SK-N-SH (cell line): ENCODE results near the gene ST6GALNAC3. TPM values are rescaled to one million over a fixed set of nuclear protein-coding genes. Genes with fewer than 3 reads are reported as not detected.

Experiments used
- CTCF ChIA-PET: fragments of 300-600, 350-600 bp; formaldehyde crosslinking; extraction: SDS; loops from one replicate; lab custom pipeline; 2021; lab: Yijun Ruan, JAX
- POLR2A ChIA-PET: fragments of 350-600 bp; sonication (Branson Sonifier 250); formaldehyde crosslinking; extraction: SDS; loops from one replicate; lab custom pipeline; 2020; ENCODE audit warnings: antibody characterized with exemption, inconsistent platforms; lab: Yijun Ruan, JAX
- DNase-seq: peaks from one replicate; pipeline ENCODE4 v3.0.0; 2012
- H2AFZ ChIP-seq: fragments of 200-600 bp; sonication (generic); 2 replicates; pipeline ENCODE4 v1.8.1; 2016; ENCODE audit warnings: antibody characterized with exemption, mild to moderate bottlenecking, low read depth
- H3F3A ChIP-seq: fragments of 200-600 bp; sonication (generic); replicated peaks from 2 replicates; pipeline ENCODE3; 2016; ENCODE audit warnings: antibody characterized with exemption, mild to moderate bottlenecking; ENCODE audit not compliant: insufficient read depth
- H3K27ac ChIP-seq, 2 experiments: fragments of 200-500 bp in 1 of 2; fragments of 200-600 bp in 1 of 2; sonication (Bioruptor generic) in 1 of 2; sonication (generic), shearing (Covaris generic) in 1 of 2; 2 replicates each; pipeline versions ENCODE4 v1.5.1 to v1.6.1; 2014 to 2016; ENCODE audit warnings: low read depth in 2 of 2, inconsistent platforms in 1 of 2, low read length in 1 of 2, mild to moderate bottlenecking in 1 of 2, mixed read lengths in 1 of 2
- H3K27me3 ChIP-seq: fragments of 200-600 bp; sonication (generic), shearing (Covaris generic); 2 replicates; pipeline ENCODE4 v1.6.1; 2016; ENCODE audit warnings: mixed run types; ENCODE audit not compliant: insufficient read depth
- H3K36me3 ChIP-seq, 2 experiments: fragments of 200-500 bp in 1 of 2; fragments of 200-600 bp in 1 of 2; sonication (Bioruptor generic) in 1 of 2; sonication (generic) in 1 of 2; replicated peaks in 1 of 2; 2 replicates each; pipeline versions ENCODE3 to v1.5.1; 2014 to 2016; ENCODE audit warnings: low read length in 1 of 2, mild to moderate bottlenecking in 1 of 2; ENCODE audit not compliant: insufficient read depth in 2 of 2, control insufficient read depth in 1 of 2
- H3K4me1 ChIP-seq, 2 experiments: fragments of 200-500 bp in 1 of 2; fragments of 200-600 bp in 1 of 2; sonication (Bioruptor generic) in 1 of 2; sonication (generic), shearing (Covaris generic) in 1 of 2; 2 replicates each; pipeline versions ENCODE4 v1.5.1 to v1.6.1; 2014 to 2016; ENCODE audit warnings: low read depth in 1 of 2, low read length in 1 of 2, mixed run types in 1 of 2; ENCODE audit not compliant: insufficient read depth in 2 of 2, control insufficient read depth in 1 of 2
- H3K4me2 ChIP-seq: fragments of 200-600 bp; sonication (generic), shearing (Covaris generic); 2 replicates; pipeline ENCODE4 v1.6.1; 2017; ENCODE audit warnings: mixed run types
- H3K4me3 ChIP-seq, 2 experiments: fragments of 200-500 bp in 1 of 2; fragments of 200-600 bp in 1 of 2; sonication (Bioruptor generic) in 1 of 2; sonication (generic), shearing (Covaris generic) in 1 of 2; 2 replicates each; pipeline versions ENCODE4 v1.5.1 to v1.8.1; 2014 to 2016; ENCODE audit warnings: low read depth in 2 of 2, inconsistent platforms in 1 of 2, low read length in 1 of 2, mild to moderate bottlenecking in 1 of 2, mixed read lengths in 1 of 2, moderate library complexity in 1 of 2
- H3K79me2 ChIP-seq: fragments of 200-600 bp; sonication (generic); 2 replicates; pipeline ENCODE4 v1.8.1; 2017; ENCODE audit warnings: mild to moderate bottlenecking; ENCODE audit not compliant: insufficient read depth
- H3K9ac ChIP-seq: fragments of 200-600 bp; sonication (generic); 2 replicates; pipeline ENCODE4 v1.6.1; 2017; ENCODE audit warnings: mixed run types
- H3K9me2 ChIP-seq: fragments of 200-600 bp; sonication (generic); 2 replicates; pipeline ENCODE4 v1.6.1; 2017; ENCODE audit warnings: mixed run types
- H3K9me3 ChIP-seq: fragments of 200-600 bp; sonication (generic); 2 replicates; pipeline ENCODE4 v1.6.1; 2017; ENCODE audit warnings: mixed run types, mild to moderate bottlenecking, moderate library complexity
- H4K20me1 ChIP-seq: fragments of 200-600 bp; sonication (generic); 2 replicates; pipeline ENCODE4 v1.6.1; 2017; ENCODE audit warnings: mild to moderate bottlenecking, mixed run types; ENCODE audit not compliant: insufficient read depth
- CTCF ChIP-seq: fragments of 200-600 bp; sonication (generic); IDR thresholded peaks from 2 replicates; pipeline ENCODE4 v1.6.1; 2017; ENCODE audit warnings: antibody characterized with exemption, mild to moderate bottlenecking, moderate library complexity
- EP300 ChIP-seq, 2 experiments: IDR thresholded peaks; 2 replicates each; pipeline versions ENCODE4 v1.4.0 to v1.6.1; 2012; ENCODE audit warnings: borderline replicate concordance in 1 of 2, low read depth in 1 of 2, low read length in 1 of 2
- FOSL2 ChIP-seq: IDR thresholded peaks from 2 replicates; pipeline ENCODE4 v1.4.0; 2012; ENCODE audit warnings: low read depth, mild to moderate bottlenecking, moderate library complexity, borderline replicate concordance
- FOXM1 ChIP-seq: IDR thresholded peaks from 2 replicates; pipeline ENCODE4 v1.4.0; 2012; ENCODE audit warnings: low read depth, mild to moderate bottlenecking
- GATA2 ChIP-seq: sonication (generic); formaldehyde crosslinking; IDR thresholded peaks from 2 replicates; pipeline ENCODE4 v1.5.0; 2020; ENCODE audit warnings: mild to moderate bottlenecking, missing genetic modification reagents
- NFIC ChIP-seq: IDR thresholded peaks from 2 replicates; pipeline ENCODE4 v1.4.0; 2012; ENCODE audit warnings: borderline replicate concordance
- NRF1 ChIP-seq: IDR thresholded peaks from 2 replicates; pipeline ENCODE4 v1.6.1; 2012; ENCODE audit warnings: low read depth, mild to moderate bottlenecking, low read length
- RCOR1 ChIP-seq: fragments of 150-350 bp; IDR thresholded peaks from 2 replicates; pipeline ENCODE4 v1.6.1; 2017; ENCODE audit warnings: antibody characterized with exemption, low read length
- TAF1 ChIP-seq: IDR thresholded peaks from 2 replicates; pipeline ENCODE4 v1.6.1; 2012; ENCODE audit warnings: low read depth, mild to moderate bottlenecking, low read length, moderate library complexity, borderline replicate concordance
- TCF12 ChIP-seq: IDR thresholded peaks from 2 replicates; pipeline ENCODE4 v1.4.0; 2012
- YY1 ChIP-seq: IDR thresholded peaks from 2 replicates; pipeline ENCODE4 v1.4.0; 2012; ENCODE audit warnings: low read depth, mild to moderate bottlenecking
- ZBTB33 ChIP-seq: IDR thresholded peaks from 2 replicates; pipeline ENCODE4 v1.4.0; 2012; ENCODE audit warnings: low read depth, borderline replicate concordance
- WGBS: methylation state at CpG from one replicate; pipeline ENCODE4 v1.1.6; 2017; ENCODE audit warnings: low lambda C conversion rate; 5-methylcytosine and 5-hydroxymethylcytosine counted together
- polyA plus RNA-seq, 3 experiments: library from polyadenylated mRNA; depleted of rRNA; stranded (reverse); fragments of >200 nt; gene quantifications; 2 replicates each; pipeline ENCODE4 v1.2.3, GENCODE V29; 2012
- TF ChIP-seq, protein P1 (sequence below): IDR thresholded peaks from 2 replicates; pipeline ENCODE4 v1.4.0; 2012; ENCODE audit warnings: low read depth, borderline replicate concordance

The ST6GALNAC3 gene
- polyA plus RNA-seq, 1 of the 3 experiments (the other 2 are of a cell fraction): 8.1 TPM

DNA sequence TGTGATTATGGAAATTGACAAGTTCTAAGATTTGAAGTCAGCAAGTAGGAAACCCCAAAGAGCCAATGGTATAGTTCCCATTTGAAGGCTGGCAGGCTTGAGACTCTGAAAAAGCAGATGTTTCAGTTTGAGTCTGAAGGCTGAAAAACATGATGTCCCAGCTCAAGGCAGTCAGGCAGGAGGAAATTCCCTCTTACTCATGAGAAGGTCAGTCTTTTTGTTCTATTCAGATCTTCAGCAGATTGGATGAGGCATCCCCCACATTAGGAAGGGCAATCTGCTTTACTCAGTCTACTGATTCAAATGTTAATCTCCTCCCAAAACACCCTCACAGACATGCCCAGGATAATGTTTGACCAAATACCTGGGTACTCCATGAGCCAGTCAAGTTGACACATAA, 420.3 kb downstream of the ST6GALNAC3 start (continued):
- TF ChIP-seq FOXM1: no peak
- no peak for TF ChIP-seq CTCF
- no peak for TF ChIP-seq TAF1
- TF ChIP-seq RCOR1: no peak
- TF ChIP-seq TCF12: peak; percentile 35; the same call in 1 of the 2 replicates
- TF ChIP-seq, all 33 proteins: peak for 2

DNA sequence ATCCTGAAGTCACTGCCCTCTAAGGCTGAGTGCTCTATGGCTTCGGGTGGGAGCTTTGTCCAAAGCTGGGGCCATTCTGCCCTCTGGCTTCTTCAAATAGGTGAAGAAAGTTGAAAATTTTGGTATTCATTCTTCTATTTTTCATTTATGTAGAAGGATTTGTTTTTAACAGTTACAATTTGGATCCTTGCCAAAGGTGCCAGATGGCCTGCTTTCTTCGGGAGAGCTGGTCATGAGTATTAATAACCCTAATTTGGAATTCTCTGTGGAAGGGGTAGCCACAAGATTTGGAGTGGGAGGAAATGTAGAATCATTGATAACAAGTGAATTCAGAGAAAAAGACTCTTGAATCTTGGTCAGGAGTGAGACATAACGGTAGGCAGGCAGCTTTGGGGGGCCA, 422.3 kb downstream of the ST6GALNAC3 start:
- H3K79me2 ChIP-seq: no peaks in the 10 kb centered on the region
- TF ChIP-seq NFIC (peak; percentile 11; the same call in 1 of the 2 replicates), GATA2 (no peak)
- H2AFZ ChIP-seq: no peak overlapping the region
- H3K9me2 ChIP-seq: no peaks in the 10 kb centered on the region
- no peak overlapping the region for H3K9ac ChIP-seq
- 44% methylated on average over 3 of the region's 3 CpGs for WGBS
- H3F3A ChIP-seq: no peaks in the 10 kb centered on the region
- no peak overlapping the region for H3K4me3 ChIP-seq
- H3K4me2 ChIP-seq: no peak overlapping the region
- no peaks in the 10 kb centered on the region for H4K20me1 ChIP-seq
- no peaks in the 10 kb centered on the region for H3K9me3 ChIP-seq
- H3K36me3 ChIP-seq: no peaks in the 10 kb centered on the region
- ChIA-PET POLR2A (no interaction called here), CTCF (interaction anchor here (1.8 kb wide), 1 partner anchor 10 kb away, joined by 5 read pairs; no protein-coding TSS in a partner anchor)
- peak; percentile 10 for DNase-seq
- peaks cover 21 to 22% of the 10 kb centered on the region in 2 experiments for H3K4me1 ChIP-seq
- no peaks in the 10 kb centered on the region for H3K27me3 ChIP-seq
- peak overlapping the region in 1 of 2 experiments; percentile 22; a peak in 2 of 4 replicates for H3K27ac ChIP-seq

DNA sequence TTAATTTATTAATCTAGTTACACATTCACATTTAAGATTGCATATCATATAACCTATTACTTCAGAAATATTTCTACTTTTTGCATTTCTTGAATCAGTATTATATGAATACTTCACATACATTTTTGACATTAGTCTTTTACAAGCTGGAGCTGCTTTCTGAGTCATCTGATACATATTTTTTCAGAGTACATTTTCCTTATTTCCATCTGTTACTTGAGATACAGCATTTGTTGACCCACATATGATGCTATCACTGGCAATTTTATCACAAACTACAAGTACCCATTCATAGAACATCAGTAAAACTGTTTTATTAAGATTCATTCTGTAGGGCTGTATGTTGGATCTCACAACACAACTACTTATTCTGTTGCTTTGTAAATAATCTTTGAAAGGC, 425.6 kb downstream of the ST6GALNAC3 start:
- no peaks in the 10 kb centered on the region for H3K9me3 ChIP-seq
- ChIA-PET POLR2A (no interaction called here), CTCF (interaction anchor here (0.6 to 1.0 kb wide), 4 partner anchors 8 to 163 kb away, joined by 3 to 4 read pairs (median 4); no protein-coding TSS in a partner anchor)
- no peaks in the 10 kb centered on the region for H3K27me3 ChIP-seq
- no peaks in the 10 kb centered on the region for H3F3A ChIP-seq
- H3K9ac ChIP-seq: no peak overlapping the region
- H2AFZ ChIP-seq: no peak overlapping the region
- H4K20me1 ChIP-seq: no peaks in the 10 kb centered on the region
- no peaks in the 10 kb centered on the region for H3K36me3 ChIP-seq
- peak overlapping the region in 1 of 2 experiments; percentile 34; a peak in 1 of 4 replicates for H3K27ac ChIP-seq
- no peak for DNase-seq
- H3K4me2 ChIP-seq: 0 out of 2 replicates have a peak overlapping the region, but pooled peaks have one; percentile 26
- H3K4me3 ChIP-seq: no peak overlapping the region
- peaks cover 15 to 17% of the 10 kb centered on the region in 2 experiments for H3K4me1 ChIP-seq
- H3K9me2 ChIP-seq: no peaks in the 10 kb centered on the region
- no peaks in the 10 kb centered on the region for H3K79me2 ChIP-seq
- TF ChIP-seq FOSL2 (peak; percentile 33; the same call in 1 of the 2 replicates), RCOR1 (no peak), EP300 (IDR thresholded peaks at IDR 0.05; ENCODE audit: borderline replicate concordance in 1 of 2, low read depth in 1 of 2, low read length in 1 of 2) (no peak), TAF1 (no peak), NFIC (no peak), GATA2 (no peak), YY1 (no peak), ZBTB33 (no peak), NRF1 (no peak), CTCF (no peak)
- TF ChIP-seq, protein P1, sequence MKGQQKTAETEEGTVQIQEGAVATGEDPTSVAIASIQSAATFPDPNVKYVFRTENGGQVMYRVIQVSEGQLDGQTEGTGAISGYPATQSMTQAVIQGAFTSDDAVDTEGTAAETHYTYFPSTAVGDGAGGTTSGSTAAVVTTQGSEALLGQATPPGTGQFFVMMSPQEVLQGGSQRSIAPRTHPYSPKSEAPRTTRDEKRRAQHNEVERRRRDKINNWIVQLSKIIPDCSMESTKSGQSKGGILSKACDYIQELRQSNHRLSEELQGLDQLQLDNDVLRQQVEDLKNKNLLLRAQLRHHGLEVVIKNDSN: no peak
